ENCODE data around the gene LDB3. TPM values are rescaled to one million over a fixed set of nuclear protein-coding genes. Genes with fewer than 3 reads are reported as not detected.
A peak's percentile ranks its signal among the peaks of the same experiment; 100 is the strongest.

The LDB3 gene
- total and polyA plus RNA-seq, 2 of the 8 experiments (the other 6 are each of a cell fraction or from before 2014, with no cell fraction given), result 0.20 to 0.43 TPM

DNA sequence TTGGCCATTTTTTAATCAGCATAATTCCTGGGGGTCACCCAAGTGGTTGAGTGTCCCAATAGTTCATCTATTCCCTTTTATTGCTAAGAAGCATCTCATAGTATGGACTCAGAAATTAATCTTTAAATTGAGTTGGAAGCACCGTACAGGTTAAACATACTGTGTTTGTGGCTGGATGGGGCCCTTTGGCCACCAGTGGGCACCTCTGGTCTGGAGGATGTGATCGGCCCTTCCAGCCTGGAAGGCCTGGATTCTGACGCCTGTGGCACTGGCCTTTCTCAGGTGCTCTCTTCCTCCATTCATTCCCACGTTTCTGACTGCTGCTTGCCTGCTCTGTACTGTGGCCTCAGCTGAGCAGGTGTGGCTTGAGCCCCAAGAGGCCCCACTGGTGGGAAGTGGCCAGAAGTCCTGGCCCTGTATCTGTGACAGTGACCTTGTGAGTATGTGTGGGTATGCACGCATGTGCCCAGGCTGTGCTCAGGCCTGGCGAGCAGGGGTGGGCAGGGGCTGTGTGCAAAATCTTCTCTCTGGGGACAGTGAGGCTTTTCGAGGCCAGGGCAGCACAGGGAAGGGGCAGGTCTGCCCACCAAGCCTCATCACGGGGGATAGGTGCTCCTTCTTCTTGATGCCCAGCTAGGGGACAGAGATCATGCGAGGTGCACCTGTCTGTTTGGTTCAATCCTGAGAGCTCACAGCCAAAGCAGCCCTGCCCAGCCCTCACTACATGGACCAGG, 30.1 kb downstream of the LDB3 start (continued):
- TF ChIP-seq RAD21 (IDR thresholded peaks at IDR 0.05 in 1 of 2, conservative IDR thresholded peaks at IDR 0.05 in 1 of 2; ENCODE audit: low read depth in 2 of 2, low read length in 2 of 2), result peak; percentile 46 to 54
- no peak for TF ChIP-seq CREB1 (IDR thresholded peaks at IDR 0.05)
- TF ChIP-seq GTF2F1 (IDR thresholded peaks at IDR 0.05; ENCODE audit: borderline replicate concordance, low read depth, low read length), result no peak
- no peak for TF ChIP-seq JUN (IDR thresholded peaks at IDR 0.05; ENCODE audit: low read depth, low read length)

Data from H1 (cell line).